ENCODE results near the gene TMEM258.

Gene TMEM258

GRCh38 chr11:61792310-61793082, at the start of gene TMEM258, which contains the start of gene FEN1:
Gene TMEM258, minus strand, starts transcription at chr11:61792599. Its CDS starts 41 bp downstream, at chr11:61792558.
Gene FEN1, plus strand, starts transcription at chr11:61792911. Its CDS starts 2,451 bp downstream, at chr11:61795362.
- peak; percentile 85 to 93 for DNase-seq

GRCh38 chr11:61841636-61842527, 49.5 kb upstream of the TMEM258 start:
- DNase-seq, result no peak

- DNase-seq, result no peak
Observed at GRCh38 chr11:61840371-61840770, 48.0 kb upstream of the TMEM258 start.

GRCh38 chr11:61839742-61840141, 47.3 kb upstream of the TMEM258 start:
- DNase-seq, result no peak

- DNase-seq, result no peak
Observed at GRCh38 chr11:61838921-61839320, 46.5 kb upstream of the TMEM258 start.

GRCh38 chr11:61838501-61838900, 46.1 kb upstream of the TMEM258 start:
- no peak for DNase-seq

GRCh38 chr11:61837411-61838005, 45.1 kb upstream of the TMEM258 start:
- DNase-seq, result no peak

- no peak for DNase-seq
Observed at GRCh38 chr11:61836193-61836592, 43.8 kb upstream of the TMEM258 start.

GRCh38 chr11:61834278-61835048, 42.1 kb upstream of the TMEM258 start:
- DNase-seq, result peak; percentile 49 to 78

GRCh38 chr11:61833926-61834277, 41.5 kb upstream of the TMEM258 start:
- DNase-seq, result no peak

- peak in 1 of 2 experiments; percentile 34 for DNase-seq
Observed at GRCh38 chr11:61833471-61833870, 41.1 kb upstream of the TMEM258 start.

GRCh38 chr11:61832754-61833153, 40.4 kb upstream of the TMEM258 start:
- DNase-seq, result no peak

- DNase-seq, result no peak
Observed at GRCh38 chr11:61832207-61832606, 39.8 kb upstream of the TMEM258 start.

- DNase-seq, result no peak
Observed at GRCh38 chr11:61830237-61831105, 38.1 kb upstream of the TMEM258 start.

GRCh38 chr11:61829806-61830205, 37.4 kb upstream of the TMEM258 start:
- no peak for DNase-seq

- DNase-seq, result peak; percentile 17 to 52
Observed at GRCh38 chr11:61828629-61829407, 36.4 kb upstream of the TMEM258 start.

GRCh38 chr11:61828379-61828628, 35.9 kb upstream of the TMEM258 start:
- DNase-seq, result no peak

GRCh38 chr11:61827571-61828378, 35.4 kb upstream of the TMEM258 start, which contains the start of gene FADS2:
Gene FADS2, plus strand, starts transcription at chr11:61828300. Its CDS starts 91 bp downstream, at chr11:61828391.
- peak; percentile 99 for DNase-seq

- DNase-seq, result peak; percentile 14 to 56
Observed at GRCh38 chr11:61826930-61827570, 34.7 kb upstream of the TMEM258 start.
